Activated T-helper 1 cell treated with anti-CD3 and anti-CD28 coated beads, Interleukin-2, amount 50 U/mL, for 16 hours (primary cell): ENCODE data around the gene MMP24.

ENCODE experiments used
- DNase-seq, 2 donors: peaks; one replicate each; pipeline ENCODE4 v3.0.0-alpha.2; 2020; ENCODE audit warnings: low read depth in 1 of 2, low spot score in 1 of 2

MMP24 gene

DNA sequence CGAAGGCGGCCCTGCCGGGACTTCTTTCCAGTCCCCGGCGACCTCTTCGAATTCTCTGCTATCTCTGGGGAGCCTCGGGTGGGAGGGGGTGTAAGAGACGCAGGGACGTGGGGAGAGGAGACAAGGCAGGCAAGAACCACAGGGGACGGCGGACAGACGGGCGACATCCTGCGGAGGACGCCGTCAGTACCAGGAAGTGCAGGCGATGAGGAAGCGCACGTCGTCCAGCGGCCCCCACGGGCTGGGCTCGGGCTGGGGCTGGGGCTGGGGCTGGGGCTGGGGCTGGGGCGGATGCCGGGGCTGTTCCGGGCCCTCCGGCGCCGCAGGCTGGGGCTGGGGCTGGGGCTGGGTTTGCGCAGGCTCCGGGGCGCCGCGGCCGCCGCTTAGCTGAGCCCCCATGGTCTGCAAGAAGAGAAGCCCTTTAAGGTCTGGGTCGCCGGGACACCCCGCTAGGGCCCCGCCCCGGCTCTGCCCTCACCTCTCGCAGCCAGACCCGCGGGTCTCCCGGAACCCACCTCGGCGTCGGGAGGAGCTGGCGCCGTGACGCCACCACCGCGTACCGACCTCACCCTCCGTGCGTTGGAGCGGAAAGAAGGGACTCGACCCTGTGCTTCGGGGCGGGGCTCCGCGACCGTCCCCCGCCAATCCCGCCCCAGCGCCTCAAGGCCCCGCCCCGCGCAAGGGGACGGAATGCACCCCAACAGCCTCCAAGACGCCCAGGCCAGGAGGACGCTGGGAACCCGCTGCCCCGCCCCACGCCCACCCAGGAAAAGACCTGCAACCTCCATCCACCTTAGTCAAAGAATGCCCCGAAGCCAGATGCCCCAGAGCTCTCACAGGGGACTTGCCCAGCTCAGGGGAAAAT, 51.3 kb downstream of the MMP24 start, which contains the start of gene MMP24OS:
MMP24OS (minus strand) TSS at position 592 of the 865 bp plus-strand sequence; CDS start at position 399, 193 bp downstream.
- DNase-seq: peak; percentile 79 to 80

DNA sequence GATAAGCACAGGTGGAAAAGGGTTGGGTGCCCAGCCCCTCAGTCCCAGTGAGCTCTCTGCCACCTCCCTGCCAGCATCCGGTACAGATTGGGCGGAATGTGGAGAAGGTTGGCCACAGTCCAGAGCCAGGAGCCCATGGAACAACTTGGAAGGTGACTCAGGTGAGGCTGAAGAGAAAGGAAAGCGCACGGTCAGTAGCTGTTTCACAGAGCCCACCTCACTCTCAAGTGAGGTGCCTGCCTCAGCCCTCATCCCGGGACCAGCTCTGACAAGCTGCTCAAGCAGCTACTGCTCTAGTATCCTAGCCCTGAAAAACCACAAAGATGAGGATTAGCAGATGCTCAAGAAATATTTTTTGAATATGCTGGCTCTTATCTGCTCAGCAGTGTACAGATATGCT, 52.5 kb downstream of the MMP24 start:
- no peak for DNase-seq

DNA sequence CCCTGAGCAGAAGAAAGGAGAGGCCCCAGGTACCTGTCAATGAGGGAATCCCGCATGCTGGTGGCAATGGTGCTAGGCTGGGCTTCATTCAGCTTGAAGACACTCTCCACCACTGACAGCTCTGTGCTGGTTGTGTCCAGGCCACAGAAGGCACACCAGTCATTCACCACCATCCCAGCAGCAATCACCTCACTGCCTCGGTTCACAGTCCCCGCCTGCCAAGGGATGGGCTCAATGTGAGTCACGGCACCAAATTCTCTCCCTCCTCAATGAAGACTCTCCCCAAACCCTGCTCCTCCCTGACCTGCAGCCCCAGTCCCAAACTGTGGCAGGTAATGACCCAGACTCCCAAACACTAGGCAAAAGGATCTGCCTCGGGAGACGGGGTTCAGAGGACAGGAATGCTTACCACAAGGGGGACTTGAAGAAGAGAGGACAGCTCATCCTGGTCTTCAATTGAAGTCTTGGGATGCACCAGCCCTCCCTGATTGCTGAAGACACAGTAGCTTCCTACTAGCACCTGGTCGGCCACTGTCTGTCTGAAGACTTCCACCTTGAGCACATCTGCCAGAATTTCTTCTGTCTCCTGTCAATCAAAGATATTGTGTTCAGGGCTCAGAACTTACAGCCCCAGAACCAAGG, 53.2 kb downstream of the MMP24 start:
- DNase-seq: no peak

DNA sequence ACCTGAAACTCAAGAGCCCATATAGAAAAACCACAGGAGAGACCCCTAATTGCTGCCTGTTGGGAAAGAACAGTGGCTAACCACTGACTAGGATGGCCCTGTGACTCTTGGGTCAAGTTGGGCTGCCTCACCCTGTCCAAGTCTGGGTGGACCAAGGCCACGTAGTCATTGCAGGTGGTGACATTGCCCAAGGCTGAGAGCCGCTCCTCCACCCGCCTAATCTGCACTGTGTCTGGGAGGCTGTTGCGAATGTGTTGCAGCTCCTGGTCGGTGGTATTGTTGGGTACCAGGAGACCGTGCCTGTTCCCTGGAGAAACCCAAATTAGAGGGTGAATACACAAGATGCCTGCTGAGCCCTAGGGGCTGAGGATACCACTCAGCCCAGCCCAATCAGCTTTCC, 54.0 kb downstream of the MMP24 start:
- no peak for DNase-seq

DNA sequence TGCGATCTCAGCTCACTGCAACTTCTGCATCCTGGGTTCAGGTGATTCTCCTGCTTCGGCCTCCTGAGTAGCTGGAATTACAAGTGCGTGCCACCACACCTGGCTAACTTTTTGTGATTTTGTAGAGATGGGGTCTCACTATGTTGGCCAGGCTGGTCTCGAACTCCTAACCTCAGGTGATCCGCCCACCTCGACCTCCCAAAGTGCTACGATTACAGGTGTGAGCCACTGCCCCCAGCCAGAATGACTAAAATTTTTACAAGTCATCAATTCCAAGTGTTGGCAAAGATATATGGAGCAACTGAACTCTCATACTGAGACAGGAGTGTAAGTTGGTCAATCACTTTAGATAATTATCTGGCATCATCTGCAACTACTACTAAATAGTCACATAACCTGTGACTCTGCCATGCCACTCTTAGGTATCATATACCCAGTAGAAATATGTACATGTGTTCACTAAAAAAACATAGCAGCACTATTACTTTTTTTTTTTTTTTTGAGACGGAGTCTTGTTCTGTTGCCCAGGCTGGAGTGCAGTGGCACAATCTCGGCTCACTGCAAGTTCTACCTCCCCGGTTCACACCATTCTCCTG, 55.1 kb downstream of the MMP24 start:
- no peak for DNase-seq

DNA sequence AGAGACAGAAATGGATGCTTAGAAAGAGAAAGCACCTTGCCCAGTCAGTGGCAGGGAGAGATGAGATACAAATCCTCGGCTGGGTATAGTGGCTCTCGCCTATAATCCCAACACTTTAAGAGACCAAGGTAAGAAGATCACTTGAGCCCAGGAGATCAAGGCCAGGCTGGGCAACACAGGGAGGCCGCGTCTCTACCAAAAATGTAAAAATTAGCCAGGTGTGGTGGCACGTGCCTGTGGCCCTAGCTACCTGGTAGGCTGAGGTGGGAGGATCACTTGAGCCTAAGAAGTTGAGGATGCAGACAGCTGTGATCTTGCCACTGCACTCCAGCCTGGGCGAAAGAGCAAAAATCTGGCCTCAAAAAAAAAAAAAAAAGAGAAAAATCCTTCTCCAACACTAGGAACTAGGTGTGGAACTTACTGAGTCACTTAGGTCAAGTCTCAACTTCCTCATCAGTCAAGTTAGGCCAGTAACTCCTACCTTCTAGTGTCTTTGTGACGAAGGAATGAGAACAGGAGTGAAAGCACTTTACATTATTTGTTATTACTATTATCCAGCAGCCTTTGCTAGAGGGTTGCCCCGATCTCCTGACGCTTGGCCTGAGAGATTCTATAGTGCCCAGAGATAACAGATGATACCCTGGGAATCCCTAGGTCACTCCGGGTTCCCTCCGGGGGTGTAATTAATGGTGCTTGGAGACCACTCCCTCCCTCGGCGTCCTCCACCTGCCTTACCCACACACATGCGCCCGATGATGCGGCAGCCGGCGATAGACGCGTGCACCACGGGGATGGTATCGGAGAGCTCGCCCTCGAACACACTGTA, 57.2 kb downstream of the MMP24 start:
- DNase-seq: peak in 1 of 2 donors; percentile 19

DNA sequence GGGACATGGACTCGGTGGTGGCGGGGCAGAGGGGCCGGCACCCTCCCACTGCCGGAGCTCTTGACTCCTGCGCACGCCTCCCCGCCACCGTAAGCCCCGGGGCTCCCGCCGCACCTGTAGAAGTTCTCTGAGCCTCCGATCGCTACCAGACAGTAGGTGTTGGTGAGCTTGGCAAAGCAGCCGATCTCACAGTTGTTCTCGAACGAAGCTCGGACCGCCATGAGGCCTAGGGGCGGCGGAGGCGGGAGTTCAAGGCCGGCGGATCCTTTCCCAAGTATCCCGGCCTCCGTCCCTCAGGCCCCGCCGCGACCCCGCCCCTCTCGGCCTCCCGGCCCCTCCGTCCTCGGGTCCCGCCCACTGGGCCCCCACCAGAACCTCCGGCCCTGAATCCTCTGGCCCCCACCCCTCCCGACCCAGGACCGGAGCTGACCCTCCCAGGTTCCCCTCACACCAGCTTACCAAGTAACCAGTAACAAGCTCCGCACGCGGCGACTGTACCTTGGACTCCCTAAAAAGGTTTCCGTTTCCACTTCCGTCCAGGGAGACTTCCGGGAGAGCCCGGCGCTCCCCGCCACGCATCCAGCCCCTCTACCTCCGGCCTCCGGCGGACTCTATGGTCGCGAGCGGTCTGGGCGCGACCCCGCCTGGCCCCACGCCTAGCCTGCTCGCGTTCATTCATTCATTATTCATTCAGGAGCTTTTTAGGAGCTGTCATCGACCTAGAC, 57.9 kb downstream of the MMP24 start, which contains the start of gene EIF6:
EIF6 (minus strand) TSS at position 506 of the 725 bp plus-strand sequence; CDS start at position 221, 285 bp downstream.
- DNase-seq: peak; percentile 53 to 60

DNA sequence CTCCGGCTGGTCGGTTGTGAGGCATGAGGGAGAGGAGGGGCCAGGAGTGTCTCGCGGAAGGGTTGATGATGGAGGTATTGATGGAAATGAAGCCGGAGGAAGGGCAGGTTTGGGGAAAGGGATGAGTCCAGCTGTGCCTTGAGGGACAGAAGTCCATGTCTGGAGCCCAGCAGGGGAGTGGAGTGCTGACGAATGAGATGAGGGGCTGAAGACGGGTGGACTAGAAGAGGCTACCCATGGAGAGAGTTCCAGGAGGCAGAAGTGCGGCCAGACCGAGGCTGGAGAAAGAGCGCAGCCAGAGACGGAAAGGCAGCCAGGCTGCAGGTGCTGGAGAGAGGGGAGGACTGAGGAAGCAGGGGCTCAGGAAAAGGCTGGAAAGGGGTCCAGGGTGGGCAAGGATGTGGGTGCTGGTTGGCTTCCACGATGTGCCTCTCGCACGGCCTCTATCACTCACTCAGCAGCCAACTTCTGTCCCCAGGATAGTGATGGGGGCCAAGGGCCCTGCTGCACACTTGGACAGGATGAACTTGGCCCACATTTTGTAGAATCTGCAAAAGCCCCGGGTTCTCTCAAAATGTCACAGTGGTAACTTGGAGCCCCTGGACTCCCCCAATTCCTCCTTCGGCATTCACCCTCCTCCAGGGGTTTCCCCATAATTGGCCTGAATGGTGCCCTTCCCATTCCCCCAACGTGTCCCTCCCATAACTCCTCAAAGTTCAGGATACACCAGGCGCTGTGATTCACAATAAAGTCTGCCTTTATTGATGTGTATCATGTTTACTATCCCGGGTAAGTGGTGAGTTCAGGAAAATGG, 58.7 kb downstream of the MMP24 start:
- no peak for DNase-seq

DNA sequence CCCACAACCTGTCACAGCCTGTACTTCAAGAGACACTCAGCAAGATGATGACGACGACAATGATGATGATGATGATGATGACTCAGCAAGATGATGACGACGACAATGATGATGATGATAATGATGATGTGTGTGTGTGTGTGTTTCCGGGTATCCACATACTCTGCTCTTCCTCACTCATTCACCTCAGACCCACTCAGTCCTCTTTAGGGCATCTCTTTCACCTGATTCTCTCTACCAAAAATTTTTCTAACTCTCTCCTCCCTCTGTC, 59.3 kb downstream of the MMP24 start:
- no peak for DNase-seq

DNA sequence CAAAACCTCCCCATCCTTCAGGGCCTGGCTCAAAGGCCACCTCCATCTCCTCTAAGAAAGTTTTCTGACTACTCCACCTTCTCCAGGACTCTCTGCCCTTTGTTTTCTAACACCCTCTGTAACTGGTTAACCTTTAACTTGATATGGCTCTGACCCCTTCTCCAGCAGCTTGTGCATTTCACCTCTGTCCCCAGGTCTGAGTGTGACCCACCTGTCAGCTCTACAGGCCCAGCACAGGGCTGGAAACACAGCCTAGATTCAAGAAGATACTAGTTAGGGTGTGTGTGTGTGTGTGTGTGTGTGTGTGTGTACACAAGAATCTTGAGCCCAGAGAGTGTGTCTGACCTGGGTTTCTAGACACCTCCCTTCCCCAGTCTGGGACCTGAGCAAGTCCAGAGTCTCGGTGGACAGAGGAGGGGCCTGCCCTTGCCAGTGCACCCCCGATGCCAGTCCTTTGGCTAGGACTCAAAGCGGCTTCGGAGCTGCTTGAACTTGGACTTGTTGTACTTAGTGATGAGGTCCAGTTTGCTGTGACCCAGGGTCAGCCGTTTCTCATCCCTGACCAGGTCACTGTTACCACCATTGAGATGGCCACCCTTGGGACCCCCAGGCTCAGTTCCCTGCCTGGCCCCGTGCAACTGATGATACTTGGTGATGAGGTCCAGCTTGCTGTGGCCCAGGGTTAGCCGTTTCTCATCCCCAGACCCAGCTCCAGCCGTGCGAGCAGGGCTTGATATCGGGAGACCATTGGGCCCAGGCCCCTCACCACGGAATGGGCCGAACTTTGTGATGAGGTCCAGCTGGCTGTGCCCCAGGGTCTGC, 59.8 kb downstream of the MMP24 start:
- DNase-seq: no peak

DNA sequence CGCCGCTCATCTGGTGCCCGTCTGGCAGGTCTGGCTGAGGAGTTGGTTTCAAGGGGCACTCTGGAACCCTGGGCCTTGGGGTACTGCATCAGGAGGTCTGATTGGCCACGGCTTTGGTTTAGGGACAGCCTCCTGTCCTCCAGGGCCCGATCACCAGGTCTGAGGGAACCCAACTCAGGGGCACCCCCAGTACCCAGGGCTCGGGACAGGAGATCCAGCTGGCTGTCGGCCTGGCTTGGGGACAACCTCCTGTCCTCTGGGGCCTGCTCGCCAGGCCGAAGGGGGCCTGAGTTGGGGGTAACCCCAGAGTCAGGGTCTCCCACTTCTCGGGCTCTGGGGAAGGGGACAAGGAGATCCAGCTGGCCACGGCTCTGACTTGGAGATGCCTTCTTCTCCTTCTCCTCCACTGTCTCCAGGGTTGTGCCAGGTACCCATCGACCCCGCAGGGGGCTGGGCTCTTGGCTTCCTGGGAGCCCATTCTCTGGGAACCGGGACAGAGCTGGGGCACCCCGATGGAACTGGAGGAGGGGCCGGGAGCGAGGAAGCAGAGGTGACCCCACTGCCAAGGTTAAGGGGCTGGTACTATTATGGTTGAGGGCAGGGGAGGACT, 60.5 kb downstream of the MMP24 start:
- no peak for DNase-seq

DNA sequence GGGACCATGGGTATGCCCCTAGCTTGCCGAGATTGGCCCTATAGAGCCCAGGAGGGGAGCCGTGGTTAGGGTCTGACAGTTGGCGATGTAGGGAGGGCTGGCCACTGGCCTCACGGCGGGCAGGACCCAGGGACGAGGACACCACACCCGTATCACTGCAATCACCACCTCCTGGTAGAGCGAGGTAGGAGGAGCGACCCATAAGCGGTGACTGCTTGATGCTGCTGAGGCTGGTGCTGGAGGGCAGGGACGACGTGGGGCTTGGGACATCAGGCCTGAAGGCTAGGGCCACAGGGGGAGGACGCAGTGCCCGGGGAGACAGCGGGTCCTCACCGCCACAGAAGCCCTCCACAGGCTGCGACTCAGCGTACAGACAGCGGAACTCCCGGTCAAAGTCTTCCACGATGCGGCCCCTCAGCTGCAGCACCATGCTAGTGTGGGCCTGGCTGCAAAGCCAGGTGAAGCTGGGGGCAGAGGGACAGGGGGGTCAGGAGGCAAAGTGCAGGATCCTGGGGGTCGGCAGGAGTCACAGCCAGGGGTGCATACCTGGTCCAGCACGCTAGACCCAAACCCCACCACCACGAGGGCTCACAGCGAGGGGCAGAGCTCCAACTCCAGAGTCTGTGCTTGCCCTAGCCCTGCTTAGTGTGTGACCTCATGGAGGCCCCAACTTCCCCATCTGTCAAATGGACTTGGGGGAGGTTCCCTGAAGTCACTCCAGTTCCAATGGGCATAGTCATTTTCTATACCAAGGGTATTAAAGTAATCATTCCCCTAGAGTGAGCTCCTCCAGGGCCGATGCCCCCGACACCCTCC, 61.2 kb downstream of the MMP24 start:
- no peak for DNase-seq

DNA sequence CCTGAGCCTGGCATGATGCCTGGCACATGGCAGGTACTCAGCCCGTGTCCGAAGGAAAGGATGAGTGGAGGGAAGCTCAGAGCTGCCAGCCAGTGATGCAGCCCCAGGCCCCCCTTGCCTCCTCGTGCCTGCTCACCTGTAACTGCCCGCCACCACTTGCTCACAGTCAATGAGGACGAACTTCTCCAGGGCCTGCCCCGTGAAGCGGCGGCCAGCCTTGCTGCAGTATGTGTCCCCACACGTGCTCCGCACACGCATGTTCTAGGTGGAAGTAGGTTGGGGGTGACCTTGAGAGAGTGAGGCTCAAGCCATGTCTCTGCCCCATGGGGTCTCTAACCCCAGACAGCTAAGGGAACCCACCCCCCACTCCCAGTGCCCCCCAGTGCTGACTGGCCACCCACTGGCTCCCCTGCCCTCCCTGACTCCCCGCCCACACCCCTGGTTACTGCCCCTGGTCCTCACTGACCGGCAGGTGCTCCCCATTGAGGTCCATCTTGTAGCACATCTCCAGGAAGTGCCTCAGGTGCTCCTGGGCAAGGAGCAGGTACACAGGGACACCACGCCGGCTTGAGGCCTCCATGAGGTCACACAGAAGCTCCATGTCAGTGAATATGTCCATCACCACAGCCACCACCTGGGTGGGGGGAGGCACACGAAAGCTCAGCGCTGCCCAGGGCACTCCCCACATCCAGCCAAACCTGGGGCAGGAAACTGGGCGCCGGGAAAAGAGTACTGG, 62.0 kb downstream of the MMP24 start:
- no peak for DNase-seq

DNA sequence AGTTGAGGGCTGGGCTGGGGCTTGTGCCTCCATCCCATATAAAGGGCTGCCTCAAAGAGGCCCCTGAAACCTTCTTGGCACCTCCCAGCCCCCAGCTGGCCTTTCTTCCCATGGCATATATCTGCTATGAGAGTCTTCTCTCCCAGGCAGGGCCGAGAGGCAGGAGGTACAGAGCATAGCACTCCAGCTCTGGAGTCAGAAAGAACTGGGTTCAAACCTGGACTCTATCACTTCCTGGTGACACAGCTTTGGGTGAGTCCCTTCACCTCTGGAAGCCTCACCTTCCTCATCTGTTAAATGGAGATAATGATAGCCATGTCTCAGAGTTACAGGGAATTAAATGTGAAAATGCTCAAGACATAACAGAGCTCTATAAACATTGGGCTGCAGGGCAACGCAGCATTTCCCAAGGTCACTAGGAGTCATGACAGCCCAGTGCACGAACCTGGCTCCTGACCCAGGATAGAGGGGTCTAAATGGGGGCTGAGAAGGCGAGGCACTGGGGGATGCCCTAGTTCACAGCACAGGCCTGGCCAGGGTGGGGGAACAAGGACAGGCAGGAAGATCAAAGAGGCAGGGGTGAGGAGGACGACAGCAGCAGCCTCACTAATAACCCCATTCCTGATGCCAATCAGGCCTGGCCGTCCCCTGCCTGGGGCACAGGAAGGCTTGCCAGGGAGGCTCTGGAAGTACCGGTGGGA, 63.8 kb downstream of the MMP24 start:
- DNase-seq: no peak

DNA sequence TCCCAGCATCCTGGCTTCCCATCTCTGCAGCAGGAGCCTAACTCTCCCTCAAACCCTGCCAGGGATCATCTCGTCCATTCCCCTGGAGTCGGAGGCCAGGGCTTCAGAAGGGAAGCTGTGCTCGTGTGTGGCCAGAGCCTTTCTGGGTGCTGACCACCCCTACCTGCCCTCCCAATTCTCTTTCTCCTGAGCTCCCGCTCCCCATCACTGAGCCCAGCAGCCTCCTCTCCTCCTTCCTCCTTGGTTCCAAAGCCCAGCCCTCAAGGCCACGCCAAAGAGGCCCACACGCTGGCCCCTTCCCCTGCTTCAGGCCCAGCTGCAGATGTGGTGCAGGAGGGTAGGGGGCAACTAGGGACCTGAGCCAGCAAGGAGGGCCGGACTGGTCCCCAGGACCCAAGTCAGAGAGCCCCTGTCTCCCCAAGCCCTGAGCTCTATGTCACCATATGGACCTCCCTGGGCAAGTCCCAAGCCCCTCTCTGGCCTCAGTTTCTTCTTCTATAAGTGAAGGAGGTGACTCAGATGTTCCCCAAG, 64.5 kb downstream of the MMP24 start:
- DNase-seq: no peak
